Brain pericyte (primary cell): ENCODE data around the gene DPYSL5.

ENCODE experiments used
- DNase-seq: peaks from one replicate; pipeline ENCODE4 v3.0.0-alpha.2; 2012; ENCODE audit warnings: low read depth, low spot score

The DPYSL5 gene

GRCh38 chr2:26927221-26927620, 79.3 kb downstream of the DPYSL5 start:
- DNase-seq = no peak

GRCh38 chr2:26932974-26933373, 85.0 kb downstream of the DPYSL5 start:
- DNase-seq = no peak

GRCh38 chr2:26933431-26934334, 85.8 kb downstream of the DPYSL5 start:
- no peak for DNase-seq

- DNase-seq = no peak
These were observed 86.4 kb downstream of the DPYSL5 start for GRCh38 chr2:26934335-26934724.

DNA sequence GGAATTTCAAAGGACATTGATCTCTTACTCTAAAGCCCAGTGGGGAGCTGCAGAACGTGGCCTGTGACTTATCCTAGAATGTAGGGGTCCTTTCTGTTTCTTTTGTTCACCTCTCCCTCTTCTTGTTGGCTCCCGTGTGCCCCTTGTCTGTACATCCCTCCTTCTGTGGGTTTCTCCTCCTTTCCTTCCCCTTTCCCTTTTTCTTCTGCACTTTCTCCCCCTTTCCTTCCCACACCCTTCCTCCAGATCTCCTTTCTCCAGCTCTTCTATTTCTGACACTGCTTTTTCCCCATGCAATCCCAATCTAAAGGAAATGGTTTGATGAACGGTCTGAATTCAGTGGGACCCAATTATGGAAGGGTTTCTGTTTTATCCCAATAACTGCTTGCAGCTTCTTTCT, 87.1 kb downstream of the DPYSL5 start:
- no peak for DNase-seq

DNA sequence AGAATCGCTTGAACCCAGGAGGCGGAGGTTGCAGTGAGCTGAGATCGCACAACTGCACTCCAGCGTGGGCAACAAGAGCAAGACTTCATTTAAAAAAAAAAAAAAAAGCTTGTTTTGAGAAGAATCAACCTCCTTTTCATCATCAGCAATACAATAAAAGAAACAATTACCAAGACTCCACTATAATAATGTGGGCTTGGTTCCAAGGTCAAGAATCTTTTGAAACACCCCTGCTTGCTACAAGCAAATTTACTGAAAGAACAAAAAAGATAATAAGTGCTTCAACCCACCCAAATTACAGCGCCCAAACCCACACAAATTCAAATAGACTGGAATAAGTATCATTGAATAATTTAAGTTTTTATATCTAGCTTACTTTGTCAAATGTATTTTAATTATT, 88.9 kb downstream of the DPYSL5 start:
- DNase-seq = no peak

DNA sequence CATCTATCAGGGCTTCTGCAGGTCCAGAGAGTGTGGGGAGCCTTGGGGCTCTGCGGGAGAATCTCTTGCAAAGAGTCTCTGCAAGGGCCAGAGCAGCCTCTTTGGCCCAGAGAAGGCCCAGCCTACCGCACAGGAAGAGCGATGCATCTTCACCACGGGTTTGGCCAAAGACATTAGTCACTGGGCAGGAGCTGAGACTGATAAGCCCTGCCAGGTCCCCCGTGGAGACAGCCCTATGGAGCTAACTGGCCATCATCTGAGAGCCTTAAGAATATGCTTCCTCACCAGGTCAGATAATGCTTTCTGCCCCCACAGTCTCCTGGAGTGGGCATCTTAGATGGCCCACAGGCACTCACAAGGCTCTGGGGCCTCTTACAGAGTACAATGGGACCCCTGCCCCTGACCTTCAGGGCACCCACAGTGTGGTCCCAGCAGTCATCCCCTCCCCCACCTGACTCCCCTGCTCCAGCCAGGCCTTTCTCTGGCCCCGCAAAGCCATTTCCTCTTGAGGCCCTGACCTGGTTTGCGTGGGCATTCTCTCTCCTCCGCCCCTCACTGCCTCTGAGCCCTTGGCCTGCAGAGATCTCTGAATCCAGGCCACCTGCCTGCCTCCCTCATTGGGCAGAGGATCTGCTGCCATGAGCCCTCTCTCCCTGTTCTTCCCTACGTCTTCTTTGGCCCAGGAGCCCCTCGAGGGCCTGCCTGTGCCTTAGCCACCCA, 90.6 kb downstream of the DPYSL5 start:
- no peak for DNase-seq

DNA sequence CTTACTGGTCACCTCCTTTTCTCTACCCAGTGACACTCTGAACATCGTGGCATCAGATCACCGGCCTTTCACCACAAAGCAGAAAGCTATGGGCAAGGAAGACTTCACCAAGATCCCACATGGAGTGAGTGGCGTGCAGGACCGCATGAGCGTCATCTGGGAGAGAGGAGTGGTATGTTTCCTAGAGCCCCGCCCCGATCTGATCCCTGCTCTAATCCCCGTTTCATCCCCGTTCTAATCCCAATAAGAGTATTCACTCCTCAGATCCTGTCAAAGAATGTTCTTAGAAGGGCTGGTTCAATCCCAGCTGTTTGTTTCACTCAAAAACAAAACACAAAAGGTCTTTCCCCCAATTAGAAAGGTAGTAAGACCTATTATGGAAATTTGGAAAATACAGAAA, 92.1 kb downstream of the DPYSL5 start:
- DNase-seq = no peak

GRCh38 chr2:26941486-26941885, 93.6 kb downstream of the DPYSL5 start:
- no peak for DNase-seq

GRCh38 chr2:26942543-26943295, 94.8 kb downstream of the DPYSL5 start:
- no peak for DNase-seq

DNA sequence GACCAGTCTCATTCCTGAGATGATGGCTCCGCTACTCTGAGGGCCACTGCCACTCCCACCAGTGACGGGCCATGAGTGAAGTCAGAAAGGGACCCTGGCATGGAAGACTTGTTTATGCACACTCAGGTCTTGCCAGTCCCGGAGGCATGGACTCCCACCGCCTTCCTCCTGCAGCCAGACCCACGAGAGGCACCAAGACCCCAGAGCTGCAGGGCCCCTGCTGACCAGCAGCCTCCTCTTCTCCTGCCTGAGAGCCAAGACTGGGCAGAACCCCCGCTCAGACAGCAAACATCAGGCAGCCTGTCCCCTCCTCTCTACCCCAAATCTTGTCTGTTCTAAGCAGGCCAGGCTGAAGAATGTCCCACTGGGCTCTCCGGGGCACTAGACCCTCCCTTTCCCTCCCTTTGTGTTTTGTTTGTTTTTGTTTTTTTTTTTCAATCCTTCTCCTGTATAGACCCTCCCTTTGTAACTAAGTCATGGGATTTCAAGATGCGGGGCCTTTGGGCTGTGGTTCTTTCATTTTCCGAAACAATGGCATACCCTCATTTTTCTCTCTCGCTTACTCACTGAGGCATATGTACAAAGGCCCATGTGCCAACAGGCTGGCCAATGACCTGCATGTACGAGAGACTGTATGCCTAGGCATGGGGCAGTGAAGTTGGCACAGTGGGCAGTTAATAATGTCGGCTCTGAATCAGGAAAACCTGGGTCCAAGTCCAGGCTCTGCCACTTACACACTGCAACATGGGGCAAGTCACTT, 98.2 kb downstream of the DPYSL5 start:
- no peak for DNase-seq

DNA sequence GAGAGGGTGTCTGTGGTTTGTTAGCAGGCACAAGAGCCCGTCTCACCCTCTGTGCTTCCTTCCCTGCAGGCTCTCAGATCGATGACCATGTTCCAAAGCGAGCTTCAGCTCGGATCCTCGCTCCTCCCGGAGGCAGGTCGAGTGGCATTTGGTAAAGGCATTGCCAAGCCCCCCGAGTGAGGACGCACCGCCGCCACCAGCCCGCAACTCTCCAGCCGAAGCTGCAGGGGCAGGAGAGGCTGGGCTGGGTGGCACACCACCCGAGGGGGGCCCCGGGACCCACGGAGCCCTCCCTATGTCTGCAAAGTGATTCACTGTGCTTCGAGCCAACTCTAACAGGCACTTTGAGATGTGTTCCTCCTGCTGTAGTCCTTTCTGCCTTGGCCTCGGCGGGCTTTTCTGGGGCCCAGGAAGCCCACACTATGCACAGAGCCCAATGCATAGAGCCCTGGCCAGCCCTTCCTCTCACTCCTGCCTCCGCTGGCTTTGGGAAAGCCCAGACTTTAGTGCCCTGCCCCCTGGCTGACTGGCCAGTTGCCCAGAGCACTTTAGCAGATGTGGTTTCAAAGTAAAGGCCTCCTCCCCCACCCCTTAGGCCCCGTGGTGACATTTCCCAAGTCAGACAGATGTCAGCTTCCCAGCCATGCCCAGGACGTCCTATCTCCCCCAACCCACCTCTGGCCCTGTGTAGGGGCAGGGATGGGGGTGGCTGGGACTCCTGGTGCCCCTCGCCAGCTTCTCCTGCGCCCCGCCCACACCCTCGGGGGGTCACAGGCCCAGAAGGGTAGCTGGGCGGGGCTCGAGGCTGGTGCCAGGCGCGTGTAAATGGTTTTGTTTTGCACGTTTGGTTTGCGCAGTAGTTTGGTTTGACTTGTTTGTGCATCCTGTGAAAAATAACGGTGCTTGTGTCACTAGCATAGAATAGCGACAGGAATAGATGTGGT, 99.2 kb downstream of the DPYSL5 start:
- no peak for DNase-seq

DNA sequence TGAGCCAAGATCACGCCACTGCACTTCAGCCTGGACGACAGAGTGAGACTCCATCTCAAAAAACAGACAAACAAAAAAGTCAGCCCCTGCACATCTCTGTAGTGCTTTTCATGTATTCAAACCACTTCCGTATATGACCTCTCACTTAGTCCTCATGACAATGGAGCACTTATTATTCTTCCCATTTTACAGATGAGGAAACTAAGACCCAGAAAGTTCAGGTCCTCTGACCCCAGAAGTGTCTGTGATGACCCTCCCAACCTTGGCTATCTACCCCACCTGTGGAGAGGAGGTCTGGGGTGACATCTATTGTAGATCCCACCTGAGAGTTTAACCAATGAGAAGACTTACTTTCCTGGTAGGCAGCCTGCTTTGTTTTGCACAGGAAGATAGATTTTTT, 100.9 kb downstream of the DPYSL5 start:
- no peak for DNase-seq

DNA sequence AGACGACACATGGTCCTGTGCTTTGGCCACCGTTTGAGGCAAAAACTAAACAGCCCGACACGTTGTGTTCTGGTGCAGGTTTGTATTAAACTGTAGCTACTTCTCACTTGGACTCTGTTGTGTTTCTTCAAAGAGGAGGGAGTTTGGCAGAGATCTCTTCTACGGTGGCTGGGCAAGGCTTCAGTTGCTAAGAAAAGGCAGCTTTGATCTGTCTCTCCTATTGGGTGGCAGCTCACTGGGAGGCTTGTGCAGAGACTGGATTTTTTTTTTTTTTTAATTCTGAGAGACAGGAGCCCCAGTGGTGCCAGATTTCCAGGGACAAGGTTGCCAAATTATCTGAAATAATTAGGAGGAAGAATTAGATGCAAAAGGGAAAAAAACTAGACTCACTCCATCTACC, 102.3 kb downstream of the DPYSL5 start:
- DNase-seq = no peak

GRCh38 chr2:26951236-26951635, 103.3 kb downstream of the DPYSL5 start:
- no peak for DNase-seq

GRCh38 chr2:26952374-26952773, 104.4 kb downstream of the DPYSL5 start:
- no peak for DNase-seq

GRCh38 chr2:26954135-26954534, 106.2 kb downstream of the DPYSL5 start:
- DNase-seq = no peak

DNA sequence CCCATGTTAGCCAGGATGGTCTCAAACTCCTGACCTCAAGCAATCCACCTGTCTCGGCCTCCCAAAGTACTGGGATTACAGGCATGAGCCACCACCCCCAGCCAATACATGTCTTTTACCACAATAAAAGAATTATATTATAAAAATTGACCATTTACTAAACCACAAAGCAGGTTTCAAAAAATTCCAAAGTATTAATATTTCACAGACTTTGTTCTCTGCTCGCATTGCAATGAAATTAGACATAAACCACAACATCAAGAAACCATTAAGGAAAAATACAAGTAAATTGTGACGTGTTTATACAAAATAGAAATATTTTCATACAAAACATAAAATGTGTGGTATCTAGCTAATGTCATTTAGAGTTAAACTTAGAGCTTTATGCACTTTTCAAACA, 109.1 kb downstream of the DPYSL5 start:
- no peak for DNase-seq

DNA sequence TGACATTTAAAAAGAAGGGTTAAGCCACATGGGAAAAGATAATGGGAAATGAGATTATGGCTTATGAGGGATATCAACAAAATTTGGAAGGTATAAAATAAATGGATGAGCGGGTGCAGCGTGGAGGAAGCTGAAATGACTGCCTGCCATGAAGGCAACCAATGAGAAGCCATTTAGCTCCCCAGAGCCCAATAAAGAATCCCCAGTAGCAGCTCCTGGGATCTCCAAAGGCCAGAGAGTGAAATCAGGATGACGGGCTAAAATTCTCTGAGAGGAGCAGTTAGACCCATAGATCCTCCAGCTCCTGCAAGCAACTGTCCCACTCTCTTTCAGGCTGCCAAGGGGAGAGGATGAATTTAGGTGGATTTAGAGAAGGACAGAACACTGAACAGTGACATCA, 109.6 kb downstream of the DPYSL5 start:
- no peak for DNase-seq

DNA sequence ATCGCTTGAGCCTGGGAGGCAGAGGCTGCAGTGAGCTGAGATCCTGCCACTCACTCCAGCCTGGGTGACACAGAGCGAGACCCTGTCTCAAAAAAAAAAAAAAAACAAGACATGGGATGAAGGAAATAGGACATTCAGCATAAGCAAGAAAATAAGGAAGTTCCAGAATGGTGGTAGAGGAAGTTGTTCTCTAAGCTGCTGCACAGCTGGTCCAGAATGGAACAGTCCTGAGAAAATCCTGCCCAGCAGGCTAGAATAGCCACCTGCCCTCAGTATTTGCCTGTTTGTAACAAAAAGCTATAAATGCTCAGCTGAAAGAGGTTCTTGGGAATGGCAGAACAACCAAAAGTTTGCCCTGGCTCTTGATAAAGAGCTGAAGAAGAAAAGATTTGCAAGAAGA, 111.4 kb downstream of the DPYSL5 start:
- DNase-seq = no peak
